ENCODE results near the gene UBA5. TPM values are rescaled to one million over a fixed set of nuclear protein-coding genes. Genes with fewer than 3 reads are reported as not detected.
"Not testable (repeated sequence)": the region's sequence is repeated elsewhere in the genome, so short reads cannot be mapped to it uniquely, and the experiment has no call there.

The UBA5 gene
- total RNA-seq, 2 donors from 2014 or later = 41.8 to 61.6 TPM

DNA sequence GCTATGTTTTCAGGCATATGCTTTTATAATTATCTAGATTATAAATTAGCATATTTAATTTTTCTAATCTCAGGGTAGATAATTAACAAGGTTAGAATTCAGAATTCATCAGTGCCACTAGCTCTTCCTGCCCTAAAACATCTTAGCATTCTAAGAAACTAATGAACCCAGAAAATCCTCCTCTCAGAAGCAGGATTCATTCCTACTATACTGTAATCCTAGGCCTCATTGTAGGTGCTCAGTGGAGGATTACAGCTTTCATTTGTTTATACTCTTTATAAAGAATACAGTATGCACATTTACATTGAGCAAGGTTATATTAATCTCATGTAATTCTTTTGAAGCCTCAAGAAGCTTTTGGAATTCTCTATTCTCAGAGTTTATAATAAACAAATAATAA, 21.4 kb upstream of the UBA5 start:
- Mint-ChIP-seq H3K27me3 (no peaks in the 10 kb centered on the region), H3K4me3 (no peak overlapping the region), H3K27ac (no peak overlapping the region), H3K4me1 (no peaks in the 10 kb centered on the region), H3K9me3 (no peaks in the 10 kb centered on the region), H3K36me3 (ENCODE audit: low read depth) (peaks cover 57% of the 10 kb centered on the region)
- no peak for ATAC-seq (replicated peaks)

DNA sequence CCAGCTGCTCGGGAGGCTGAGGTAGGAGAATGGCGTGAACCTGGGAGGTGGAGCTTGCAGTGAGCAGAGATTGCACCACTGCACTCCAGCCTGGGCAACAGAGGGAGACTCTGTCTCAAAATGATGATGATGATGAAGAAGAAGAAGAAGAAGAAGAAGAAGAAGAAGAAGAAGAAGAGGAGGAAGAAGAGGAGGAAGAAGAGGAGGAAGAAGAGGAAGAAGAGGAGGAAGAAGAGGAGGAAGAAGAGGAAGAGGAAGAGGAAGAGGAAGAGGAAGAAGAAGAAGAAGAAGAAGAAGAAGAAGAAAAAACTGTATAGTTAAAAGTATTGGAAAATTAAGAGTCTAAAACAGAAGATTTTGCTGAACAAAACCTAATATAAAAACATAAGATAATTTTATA, 18.7 kb upstream of the UBA5 start:
- not testable (repeated sequence) for H3K9me3 Mint-ChIP-seq, H3K4me1 Mint-ChIP-seq
- peaks cover 52% of the 10 kb centered on the region for H3K36me3 Mint-ChIP-seq (ENCODE audit: low read depth)

DNA sequence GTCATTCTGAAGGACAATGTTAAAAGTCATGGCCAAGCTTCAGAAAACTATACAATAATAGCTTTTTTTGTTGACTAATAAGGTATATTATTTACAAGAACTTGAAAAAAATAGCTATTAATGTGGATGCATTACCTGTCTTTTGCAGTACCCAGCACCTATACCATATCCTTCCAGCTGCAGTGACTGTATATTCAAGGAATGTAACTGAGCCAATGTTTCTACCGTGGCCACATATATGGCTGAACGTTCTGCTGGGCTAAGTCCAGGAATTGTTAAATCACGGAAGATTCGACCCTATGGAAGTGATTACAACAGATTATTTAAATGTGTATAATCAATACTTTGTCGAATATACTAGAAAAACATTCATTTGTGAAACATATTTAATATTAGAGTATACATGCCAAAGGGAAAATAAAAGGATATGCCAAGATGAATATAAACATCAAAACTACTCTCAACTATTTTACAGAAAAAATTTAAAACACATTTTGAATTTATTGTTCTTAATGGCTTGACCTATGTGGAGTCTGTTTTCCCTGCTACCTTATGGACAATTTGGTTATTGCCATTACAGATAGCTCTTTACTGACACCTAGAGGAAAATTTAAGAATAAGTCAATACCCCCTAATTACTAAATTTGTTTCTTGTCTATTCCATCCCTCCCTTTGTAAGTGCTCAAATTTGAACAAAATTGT, 18.1 kb upstream of the UBA5 start:
- Mint-ChIP-seq H3K4me3 (no peak overlapping the region), H3K27ac (no peak overlapping the region), H3K9me3 (no peaks in the 10 kb centered on the region), H3K4me1 (no peaks in the 10 kb centered on the region), H3K27me3 (no peaks in the 10 kb centered on the region), H3K36me3 (ENCODE audit: low read depth) (peaks cover 47% of the 10 kb centered on the region)
- ATAC-seq (replicated peaks) = no peak

More for the DNA sequence above, 18.7 kb upstream of the UBA5 start:
- not testable (repeated sequence) for H3K4me3 Mint-ChIP-seq; ATAC-seq (replicated peaks); H3K27ac Mint-ChIP-seq; H3K27me3 Mint-ChIP-seq

DNA sequence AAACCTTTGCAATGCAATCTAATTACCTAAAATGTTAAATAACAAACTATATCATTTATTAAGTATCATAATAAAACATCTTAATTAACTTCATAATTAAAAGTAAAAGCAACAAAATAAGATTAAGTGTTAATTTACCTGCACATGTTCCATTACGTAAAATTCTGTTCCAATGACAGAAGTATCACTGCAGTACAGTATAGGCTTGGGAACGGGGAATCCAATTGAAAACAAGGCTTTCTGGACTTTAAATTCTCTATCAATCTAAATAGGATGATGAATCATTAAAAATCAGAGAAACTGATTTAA, 17.6 kb upstream of the UBA5 start:
- Mint-ChIP-seq H3K27me3 (no peaks in the 10 kb centered on the region), H3K27ac (no peak overlapping the region), H3K9me3 (no peaks in the 10 kb centered on the region), H3K36me3 (ENCODE audit: low read depth) (peaks cover 42% of the 10 kb centered on the region), H3K4me1 (no peaks in the 10 kb centered on the region), H3K4me3 (no peak overlapping the region)
- no peak for ATAC-seq (replicated peaks)

DNA sequence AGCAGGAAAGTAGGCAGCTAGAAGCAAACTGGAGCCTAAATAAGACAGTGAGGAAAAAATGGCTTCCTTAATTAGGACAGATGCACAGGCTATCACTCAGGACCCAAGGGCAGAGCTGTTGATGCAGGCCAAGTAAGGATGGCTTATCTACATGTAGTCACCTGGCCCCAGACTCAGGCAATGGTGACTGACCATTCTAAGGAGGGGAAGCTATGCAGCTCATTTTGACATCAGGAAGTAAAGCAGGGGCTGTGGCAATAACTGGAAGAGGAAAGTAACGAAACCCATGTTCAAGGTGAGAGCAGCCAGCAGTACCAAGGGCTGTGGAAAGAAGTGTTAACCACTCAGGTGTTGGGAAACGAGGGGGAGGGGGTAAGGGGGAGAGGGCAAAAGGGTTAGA, 16.8 kb upstream of the UBA5 start:
- no peak overlapping the region for H3K4me3 Mint-ChIP-seq
- H3K36me3 Mint-ChIP-seq (ENCODE audit: low read depth) = peaks cover 33% of the 10 kb centered on the region
- H3K4me1 Mint-ChIP-seq = no peaks in the 10 kb centered on the region
- H3K9me3 Mint-ChIP-seq = no peaks in the 10 kb centered on the region
- H3K27ac Mint-ChIP-seq = peak overlapping the region; percentile 23
- ATAC-seq (replicated peaks) = no peak
- H3K27me3 Mint-ChIP-seq = no peaks in the 10 kb centered on the region

DNA sequence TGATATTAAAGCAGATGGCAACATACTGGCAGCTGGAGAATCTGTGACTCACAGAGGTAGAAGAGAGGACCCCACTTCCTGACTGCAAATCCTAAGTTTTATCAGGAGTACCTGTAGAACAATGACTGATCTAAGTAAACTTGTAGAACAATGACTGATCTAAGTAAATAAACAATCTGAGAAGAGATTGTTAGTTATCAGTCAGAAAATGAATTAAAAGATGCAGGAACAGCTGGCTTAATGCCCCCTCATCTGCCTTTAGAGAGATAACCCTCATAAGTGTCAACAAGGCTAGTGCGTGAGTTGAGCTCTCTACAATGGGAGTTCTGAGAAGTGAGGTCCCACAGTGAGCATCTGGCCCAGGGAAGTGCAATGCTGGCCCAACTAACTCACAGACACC, 15.1 kb upstream of the UBA5 start:
- peaks cover 16% of the 10 kb centered on the region for H3K36me3 Mint-ChIP-seq (ENCODE audit: low read depth)
- H3K4me3 Mint-ChIP-seq = no peak overlapping the region
- H3K27ac Mint-ChIP-seq = no peak overlapping the region

DNA sequence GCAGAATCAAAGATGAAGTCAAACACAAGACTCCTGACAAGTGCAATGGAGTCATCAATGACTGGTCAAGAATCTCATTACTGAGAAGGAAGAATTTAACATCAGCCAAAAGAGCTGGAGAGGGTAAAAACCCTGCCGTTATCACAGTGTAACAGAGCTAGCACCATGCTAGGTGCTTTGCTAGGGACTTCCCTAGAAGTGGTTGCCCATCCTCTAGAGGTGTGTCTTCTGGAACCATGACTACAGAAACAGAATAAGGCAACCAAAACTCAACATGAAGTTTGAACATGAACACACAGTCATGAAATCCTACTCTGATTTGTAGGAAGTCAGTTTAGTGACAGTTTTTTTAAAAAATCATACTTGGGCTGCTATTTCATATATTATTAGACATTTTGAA, 10.0 kb upstream of the UBA5 start:
- Mint-ChIP-seq H3K4me1 (peaks cover 2% of the 10 kb centered on the region), H3K9me3 (no peaks in the 10 kb centered on the region), H3K4me3 (no peak overlapping the region), H3K27me3 (no peaks in the 10 kb centered on the region), H3K27ac (no peak overlapping the region), H3K36me3 (ENCODE audit: low read depth) (no peaks in the 10 kb centered on the region)
- ATAC-seq (replicated peaks) = peak; percentile 42

More for the DNA sequence above, 15.1 kb upstream of the UBA5 start:
- H3K27me3 Mint-ChIP-seq = no peaks in the 10 kb centered on the region
- H3K9me3 Mint-ChIP-seq = no peaks in the 10 kb centered on the region
- no peaks in the 10 kb centered on the region for H3K4me1 Mint-ChIP-seq
- ATAC-seq (replicated peaks) = no peak

DNA sequence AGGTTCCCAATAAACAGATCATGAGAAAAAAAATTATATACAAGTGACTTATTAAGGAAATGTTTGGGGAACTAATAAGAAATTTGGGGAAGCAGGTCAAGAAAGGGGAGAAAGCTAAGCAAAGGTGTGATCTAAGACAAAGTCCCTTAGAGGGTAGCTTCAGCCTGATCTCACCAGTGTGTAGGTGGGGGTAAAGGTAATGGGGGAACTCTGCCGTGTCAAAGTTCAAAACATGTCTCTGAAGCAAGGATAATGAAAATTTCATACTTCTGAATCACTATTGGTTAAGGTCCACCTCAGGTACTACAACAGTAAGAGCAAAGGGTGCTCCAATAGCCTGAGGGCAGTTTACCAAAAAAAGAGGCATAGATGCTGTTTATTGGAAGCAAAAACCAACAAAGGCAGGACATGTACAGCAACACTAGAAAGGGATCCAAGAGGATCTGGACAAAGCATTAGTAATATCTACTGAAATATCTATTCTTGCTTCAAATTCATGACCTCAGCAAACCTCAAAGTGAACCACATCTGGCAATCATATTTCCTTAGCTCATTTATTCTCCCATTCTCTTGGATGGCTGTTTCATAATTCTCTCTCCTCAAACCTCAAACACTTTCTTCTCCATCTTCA, 7.4 kb upstream of the UBA5 start:
- peaks cover 7% of the 10 kb centered on the region for H3K4me1 Mint-ChIP-seq
- ATAC-seq (replicated peaks) = no peak
- H3K27ac Mint-ChIP-seq = no peak overlapping the region
- H3K27me3 Mint-ChIP-seq = no peaks in the 10 kb centered on the region
- no peaks in the 10 kb centered on the region for H3K36me3 Mint-ChIP-seq (ENCODE audit: low read depth)
- H3K9me3 Mint-ChIP-seq = no peaks in the 10 kb centered on the region
- H3K4me3 Mint-ChIP-seq = no peak overlapping the region

DNA sequence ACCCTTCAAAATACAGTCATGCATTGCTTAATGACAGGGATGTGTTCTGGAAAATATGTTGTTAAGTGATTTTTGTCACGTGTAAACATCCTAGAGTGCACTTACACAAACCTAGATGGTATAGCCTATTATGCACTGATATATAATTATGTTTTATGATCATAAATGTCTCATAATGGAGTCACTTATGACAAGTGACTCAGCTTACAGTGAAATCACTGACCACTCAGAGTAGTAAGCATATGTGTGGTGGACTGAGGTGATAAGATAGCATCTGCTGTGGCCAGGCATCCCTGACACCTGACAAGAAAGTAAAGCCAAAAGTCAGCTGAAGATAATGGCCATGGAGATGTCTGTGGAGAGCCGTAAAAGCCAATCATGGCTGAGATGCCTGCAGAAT, 5.9 kb upstream of the UBA5 start:
- Mint-ChIP-seq H3K36me3 (ENCODE audit: low read depth) (peaks cover 6% of the 10 kb centered on the region), H3K27me3 (no peaks in the 10 kb centered on the region), H3K9me3 (no peaks in the 10 kb centered on the region), H3K4me3 (no peak overlapping the region), H3K27ac (no peak overlapping the region), H3K4me1 (peaks cover 13% of the 10 kb centered on the region)
- peak; percentile 37 for ATAC-seq (replicated peaks)

DNA sequence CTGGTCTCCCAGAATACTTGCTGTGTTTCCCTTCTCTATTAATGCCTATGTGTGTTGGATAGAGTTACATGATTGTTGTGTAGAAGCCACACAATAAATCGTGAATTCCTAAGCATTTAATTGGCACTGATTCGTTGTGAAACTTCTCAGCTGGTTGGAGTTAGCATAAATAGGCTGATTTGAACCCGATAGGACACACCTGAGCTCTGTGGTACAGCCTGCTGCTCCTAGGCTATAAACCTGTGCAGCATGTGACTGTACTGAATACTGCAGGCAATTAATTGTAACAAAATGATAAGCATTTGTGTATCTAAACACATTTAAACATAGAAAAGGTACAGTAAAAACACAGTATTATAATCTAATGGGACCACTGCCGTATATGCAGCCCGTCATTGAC, 5.4 kb upstream of the UBA5 start:
- Mint-ChIP-seq H3K9me3 (no peaks in the 10 kb centered on the region), H3K27me3 (no peaks in the 10 kb centered on the region), H3K4me1 (peaks cover 13% of the 10 kb centered on the region), H3K27ac (no peak overlapping the region), H3K4me3 (no peak overlapping the region), H3K36me3 (ENCODE audit: low read depth) (peaks cover 9% of the 10 kb centered on the region)
- no peak for ATAC-seq (replicated peaks)

DNA sequence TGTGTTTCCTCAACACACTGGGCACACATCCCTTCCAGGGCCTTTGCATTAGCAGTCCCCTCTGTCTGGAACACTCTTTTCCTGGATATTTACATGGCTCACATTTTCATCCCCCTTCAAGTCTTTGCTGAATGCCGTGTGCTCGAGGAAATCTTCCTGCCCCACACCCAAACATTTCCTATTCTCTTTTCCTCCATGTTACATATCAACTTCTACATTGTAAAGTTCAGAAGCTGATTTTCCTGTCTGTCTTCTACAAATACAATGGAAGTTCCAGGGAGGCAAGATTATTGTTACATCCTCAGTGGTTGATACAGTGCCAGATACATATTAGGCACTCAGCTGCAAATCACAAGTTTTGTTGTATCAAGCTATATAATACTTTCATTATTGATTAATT, 4.7 kb upstream of the UBA5 start:
- no peak for ATAC-seq (replicated peaks)
- Mint-ChIP-seq H3K4me1 (peaks cover 13% of the 10 kb centered on the region), H3K36me3 (ENCODE audit: low read depth) (peaks cover 17% of the 10 kb centered on the region), H3K27me3 (no peaks in the 10 kb centered on the region), H3K4me3 (no peak overlapping the region), H3K9me3 (no peaks in the 10 kb centered on the region), H3K27ac (no peak overlapping the region)

DNA sequence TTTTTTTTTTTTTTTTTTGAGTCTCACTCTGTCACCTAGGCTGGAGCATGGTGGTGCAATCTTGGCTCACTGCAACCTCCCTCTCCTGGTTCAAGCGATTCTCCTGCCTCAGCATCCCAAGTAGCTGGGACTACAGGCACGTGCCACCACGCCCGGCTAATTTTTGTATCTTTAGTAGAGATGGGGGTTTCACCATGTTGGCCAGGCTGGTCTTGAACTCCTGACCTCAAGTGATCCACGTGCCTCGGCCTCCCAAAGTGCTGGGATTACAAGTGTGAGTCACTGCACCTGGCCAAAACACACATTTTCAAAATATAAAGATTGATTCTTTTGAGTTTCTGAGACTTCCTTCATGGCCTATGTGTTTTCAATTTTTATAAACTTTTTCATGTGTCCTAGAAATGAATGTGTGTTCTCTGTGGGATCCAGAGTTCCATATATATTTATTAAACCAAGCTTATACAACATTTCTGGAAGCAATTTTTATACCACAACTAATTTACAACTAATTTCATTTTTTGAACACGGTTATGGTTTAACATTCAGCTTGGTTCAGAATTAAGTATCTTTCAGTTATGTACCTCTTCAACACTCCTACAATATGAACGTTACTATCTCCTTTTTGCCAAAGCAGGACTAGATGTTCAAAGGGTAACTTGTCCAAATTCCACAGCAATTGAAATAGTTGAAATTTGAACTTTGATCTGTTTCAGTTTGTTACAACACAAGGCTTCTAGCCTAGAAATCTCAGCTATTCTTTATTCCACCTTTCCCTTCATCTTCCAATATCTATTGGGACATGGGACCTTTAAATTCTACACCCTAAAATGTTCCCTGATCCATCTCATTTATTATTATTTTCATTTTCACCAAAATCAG, 2.0 kb upstream of the UBA5 start:
- ATAC-seq (replicated peaks) = no peak
- H3K36me3 Mint-ChIP-seq (ENCODE audit: low read depth) = peaks cover 34% of the 10 kb centered on the region
- H3K4me1 Mint-ChIP-seq = peaks cover 22% of the 10 kb centered on the region
- H3K27ac Mint-ChIP-seq = peak overlapping the region; percentile 94
- no peaks in the 10 kb centered on the region for H3K9me3 Mint-ChIP-seq
- H3K27me3 Mint-ChIP-seq = no peaks in the 10 kb centered on the region
- H3K4me3 Mint-ChIP-seq = peak overlapping the region; percentile 90

DNA sequence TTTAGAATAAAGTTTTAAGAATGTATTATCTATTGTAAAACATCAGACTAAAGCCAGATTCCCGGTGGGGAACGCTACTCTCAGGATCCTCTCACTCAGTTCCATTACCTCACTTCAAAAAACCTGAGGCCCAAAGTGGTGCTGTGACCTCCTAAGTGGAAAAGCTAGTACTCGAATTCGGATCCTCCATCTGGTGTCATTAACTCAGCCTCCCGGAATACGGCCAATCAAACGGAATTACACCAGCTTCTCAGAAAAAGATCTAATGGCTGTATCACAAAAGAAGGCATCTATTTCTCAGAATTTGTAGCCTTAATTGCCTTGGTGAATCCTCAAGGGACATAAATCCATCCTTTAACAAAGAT, 1.1 kb upstream of the UBA5 start:
- H3K9me3 Mint-ChIP-seq = no peaks in the 10 kb centered on the region
- H3K36me3 Mint-ChIP-seq (ENCODE audit: low read depth) = peaks cover 41% of the 10 kb centered on the region
- ATAC-seq (replicated peaks) = no peak
- peak overlapping the region; percentile 94 for H3K27ac Mint-ChIP-seq
- peaks cover 29% of the 10 kb centered on the region for H3K4me1 Mint-ChIP-seq
- H3K27me3 Mint-ChIP-seq = no peaks in the 10 kb centered on the region
- peak overlapping the region; percentile 90 for H3K4me3 Mint-ChIP-seq

DNA sequence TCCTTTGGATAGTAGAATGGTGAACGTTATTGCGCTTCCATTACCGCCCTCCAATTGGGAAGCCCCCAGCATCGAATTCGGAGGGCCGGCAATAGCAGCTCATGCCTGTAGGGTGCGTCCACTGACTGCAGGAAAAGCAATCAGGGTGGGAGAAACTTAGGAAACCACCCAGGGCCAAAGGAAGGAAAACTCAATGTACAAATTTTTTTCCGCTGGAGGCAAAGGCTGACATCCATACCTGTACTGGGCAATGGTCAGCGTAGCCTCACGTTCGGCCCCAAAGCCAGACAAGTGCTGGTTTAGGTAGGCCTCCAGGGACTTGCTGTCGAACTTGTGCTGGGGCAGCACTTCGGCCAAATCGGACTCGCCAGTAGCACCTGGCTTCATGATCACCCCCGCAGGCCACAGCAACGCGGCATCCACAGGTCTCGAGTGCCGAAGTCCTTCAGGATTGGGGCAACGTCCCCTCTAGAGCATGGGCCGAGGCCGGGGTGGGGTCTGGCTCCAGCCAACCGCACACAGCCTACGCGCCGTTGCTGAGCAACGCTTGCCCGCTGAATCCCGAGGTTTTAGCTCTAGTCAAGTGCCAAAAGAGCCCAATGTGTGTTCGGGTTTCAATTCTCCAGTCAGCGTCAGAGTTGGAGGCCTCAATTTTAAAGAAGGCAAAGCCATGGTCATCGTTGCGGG, 621 bp upstream of the UBA5 start, which contains the start of gene ACAD11:
TSS of gene ACAD11 (minus strand) at position 445 of the 687 bp plus-strand sequence. CDS start at position 387, 58 bp downstream.
- Mint-ChIP-seq H3K27me3 (no peaks in the 10 kb centered on the region), H3K27ac (peak within 1 kb of the TSS; percentile 94), H3K9me3 (no peaks in the 10 kb centered on the region), H3K4me1 (peaks cover 29% of the 10 kb centered on the region), H3K36me3 (ENCODE audit: low read depth) (peaks cover 43% of the 10 kb centered on the region), H3K4me3 (peak within 1 kb of the TSS; percentile 90)
- ATAC-seq (replicated peaks) = peak; percentile 52

Measured in activated T-helper 17 cell treated with anti-CD3 and anti-CD28 coated beads, Interleukin-2, amount 50 U/mL, for 72 hours (primary cell).